Progenitor cell of endocrine pancreas (in vitro differentiated cells): Measurements from ENCODE around the gene SCNN1A. TPM values are rescaled to one million over a fixed set of nuclear protein-coding genes. Genes with fewer than 3 reads are reported as not detected.
"Not testable (repeated sequence)": the region's sequence is repeated elsewhere in the genome, so short reads cannot be mapped to it uniquely, and the experiment has no call there.

ENCODE experiments used
- DNase-seq: peaks from one replicate; pipeline ENCODE4 v3.0.0; 2021; ENCODE audit warnings: low spot score; ENCODE audit not compliant: unreplicated experiment
- H3K27ac Mint-ChIP-seq: 2 replicates; pipeline ENCODE4 v1.8.0; 2021; ENCODE audit warnings: mild to moderate bottlenecking, moderate library complexity, mixed read lengths
- H3K27me3 Mint-ChIP-seq: 2 replicates; pipeline ENCODE4 v1.8.0; 2021; ENCODE audit warnings: mixed read lengths
- H3K36me3 Mint-ChIP-seq: 2 replicates; pipeline ENCODE4 v1.8.0; 2022; ENCODE audit warnings: mixed read lengths; ENCODE audit not compliant: insufficient read depth
- H3K4me1 Mint-ChIP-seq: 2 replicates; pipeline ENCODE4 v1.8.0; 2021; ENCODE audit warnings: low read depth, mixed read lengths
- H3K4me3 Mint-ChIP-seq: 2 replicates; pipeline ENCODE4 v1.8.0; 2021; ENCODE audit warnings: low read depth, mild to moderate bottlenecking, moderate library complexity, mixed read lengths
- H3K9me3 Mint-ChIP-seq: 2 replicates; pipeline ENCODE4 v1.8.0; 2021; ENCODE audit warnings: low read depth, mixed read lengths
- CTCF ChIP-seq: fragments of 200-600 bp; sonication (generic); IDR thresholded peaks from one replicate; pipeline ENCODE4 v1.5.0; 2021; ENCODE audit warnings: antibody characterized with exemption, mild to moderate bottlenecking; ENCODE audit not compliant: unreplicated experiment
- total RNA-seq: library from RNA; stranded (reverse); gene quantifications from 2 replicates; pipeline ENCODE4 v1.2.1, GENCODE V29; 2021

Gene SCNN1A
- total RNA-seq, 1 donor from 2014 or later = 14.3 TPM

- peaks cover 39% of the 10 kb centered on the region for H3K4me1 Mint-ChIP-seq
- H3K9me3 Mint-ChIP-seq = no peaks in the 10 kb centered on the region
- no peak overlapping the region for H3K27ac Mint-ChIP-seq
- no peak for DNase-seq
- H3K4me3 Mint-ChIP-seq = no peak overlapping the region
- no peak for TF ChIP-seq CTCF
- H3K27me3 Mint-ChIP-seq = no peaks in the 10 kb centered on the region
- H3K36me3 Mint-ChIP-seq = no peaks in the 10 kb centered on the region
Observed at GRCh38 chr12:6338955-6339354, 36.4 kb downstream of the SCNN1A start.

- H3K4me3 Mint-ChIP-seq, H3K36me3 Mint-ChIP-seq, H3K27me3 Mint-ChIP-seq, H3K9me3 Mint-ChIP-seq, H3K27ac Mint-ChIP-seq, DNase-seq: not testable (repeated sequence)
- H3K4me1 Mint-ChIP-seq = peaks cover 39% of the 10 kb centered on the region
Observed at GRCh38 chr12:6338536-6338935, 36.8 kb downstream of the SCNN1A start.

- DNase-seq = no peak
- Mint-ChIP-seq H3K4me3 (no peak overlapping the region), H3K27me3 (no peaks in the 10 kb centered on the region), H3K9me3 (no peaks in the 10 kb centered on the region), H3K27ac (no peak overlapping the region), H3K36me3 (peaks cover 6% of the 10 kb centered on the region), H3K4me1 (peaks cover 38% of the 10 kb centered on the region)
- no peak for TF ChIP-seq CTCF
Observed at GRCh38 chr12:6337958-6338433, 37.4 kb downstream of the SCNN1A start.

GRCh38 chr12:6336889-6337853 is 38.2 kb downstream of the SCNN1A start:
- no peak for DNase-seq
- H3K9me3 Mint-ChIP-seq = no peaks in the 10 kb centered on the region
- peaks cover 11% of the 10 kb centered on the region for H3K36me3 Mint-ChIP-seq
- TF ChIP-seq CTCF = no peak
- H3K27ac Mint-ChIP-seq = no peak overlapping the region
- peaks cover 32% of the 10 kb centered on the region for H3K4me1 Mint-ChIP-seq
- peak overlapping the region; percentile 62 for H3K4me3 Mint-ChIP-seq
- H3K27me3 Mint-ChIP-seq = no peaks in the 10 kb centered on the region

- Mint-ChIP-seq H3K36me3 (peaks cover 13% of the 10 kb centered on the region), H3K4me3 (peak overlapping the region; percentile 62), H3K27me3 (no peaks in the 10 kb centered on the region), H3K9me3 (no peaks in the 10 kb centered on the region), H3K4me1 (peaks cover 27% of the 10 kb centered on the region), H3K27ac (no peak overlapping the region)
- TF ChIP-seq CTCF = no peak
- peak; percentile 73 for DNase-seq
Observed at GRCh38 chr12:6336079-6336888, 39.1 kb downstream of the SCNN1A start.
